ENCODE measurements around the gene SLC10A7. TPM values are rescaled to one million over a fixed set of nuclear protein-coding genes. Genes with fewer than 3 reads are reported as not detected.

Gene SLC10A7
- total and polyA plus RNA-seq, 10 of the 15 experiments (the other 5 are each of a cell fraction or from before 2014, with no cell fraction given) = 4.6 to 23.7 (median 15.6) TPM

DNA sequence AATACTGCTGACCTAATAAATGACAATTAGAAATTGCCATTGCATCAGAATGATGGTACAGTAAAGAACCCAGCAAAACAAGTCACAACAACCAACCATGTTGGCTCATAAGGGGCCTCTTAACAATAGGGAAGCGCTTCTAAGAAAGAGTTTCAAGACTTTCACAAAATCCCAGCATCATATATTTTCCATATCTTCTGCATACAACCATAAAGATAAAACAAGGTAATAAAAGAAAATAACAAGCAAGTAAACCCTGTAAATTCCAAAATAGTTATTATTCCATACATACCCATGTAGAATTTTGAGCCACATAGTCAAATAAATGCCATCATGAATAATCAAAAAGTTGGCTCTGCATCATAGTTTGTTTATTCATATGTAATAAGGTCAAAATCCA, 8.2 kb downstream of the SLC10A7 start:
- ChIA-PET POLR2A (no interaction called here), RAD21 (ENCODE audit: unreplicated experiment) (no interaction called here), SMC1A (ENCODE audit: uncharacterized antibody, unreplicated experiment) (no interaction called here), CTCF (interaction anchor here (0.6 kb wide), 1 partner anchor 12 kb away, joined by 3 read pairs; no protein-coding TSS in a partner anchor)
- Histone ChIP-seq H3K27me3 (replicated peaks in 1 of 2; ENCODE audit: control insufficient read depth in 2 of 2, insufficient read depth in 2 of 2, low read length in 1 of 2) (no peaks in the 10 kb centered on the region), H3K27ac (ENCODE audit: control insufficient read depth, insufficient read depth) (no peak overlapping the region), H2AFZ (ENCODE audit: control insufficient read depth, low read depth, low read length) (no peak overlapping the region), H3K79me2 (ENCODE audit: control insufficient read depth, insufficient read depth, low read length) (peaks cover 5% of the 10 kb centered on the region), H3K9ac (ENCODE audit: control insufficient read depth, insufficient read depth, low read length) (no peak overlapping the region), H3K36me3 (ENCODE audit: control insufficient read depth in 2 of 2, insufficient read depth in 2 of 2, low read length in 1 of 2) (peaks cover 0 to 9% of the 10 kb centered on the region in 2 experiments; a peak in 2 of 4 replicates), H3K9me3 (replicated peaks; ENCODE audit: control insufficient read depth, insufficient read depth, low read length) (no peaks in the 10 kb centered on the region), H3K4me2 (ENCODE audit: control insufficient read depth, insufficient read depth) (no peak overlapping the region), H4K20me1 (ENCODE audit: control insufficient read depth, insufficient read depth) (no peaks in the 10 kb centered on the region), H3K4me3 (no peak overlapping the region), H3K4me1 (ENCODE audit: control insufficient read depth, insufficient read depth, low read length) (no peaks in the 10 kb centered on the region)
- intact Hi-C loops (cut with micrococcal nuclease; ENCODE audit: unreplicated experiment) = no loop called here
- 94% methylated on average over 1 of the region's 1 CpG for WGBS (ENCODE audit: insufficient coverage, insufficient replicate concordance, low lambda C conversion rate, missing lambda C conversion rate)
- ATAC-seq = no peak
- no peak for FAIRE-seq
- TF ChIP-seq ZBED1 (IDR thresholded peaks at IDR 0.05; ENCODE audit: borderline replicate concordance) (no peak), SMC3 (IDR thresholded peaks at IDR 0.05; ENCODE audit: borderline replicate concordance, low read length) (no peak), SREBF1 (IDR thresholded peaks at IDR 0.05; ENCODE audit: low read length) (no peak), EGR1 (IDR thresholded peaks at IDR 0.05; ENCODE audit: borderline replicate concordance in 1 of 2, low read depth in 2 of 2, low read length in 2 of 2) (no peak), CBX3 (IDR thresholded peaks at IDR 0.05; ENCODE audit: borderline replicate concordance, low read depth) (no peak), STAT3 (IDR thresholded peaks at IDR 0.05; ENCODE audit: low read depth, low read length) (no peak), MYB (IDR thresholded peaks at IDR 0.05; ENCODE audit: borderline replicate concordance, low read depth, low read length) (no peak), TAF1 (IDR thresholded peaks at IDR 0.05; ENCODE audit: borderline replicate concordance, low read depth, low read length) (no peak), CUX1 (IDR thresholded peaks at IDR 0.05; ENCODE audit: insufficient replicate concordance, low read depth, low read length) (no peak), SIX5 (IDR thresholded peaks at IDR 0.05; ENCODE audit: low read depth, low read length, severe bottlenecking) (no peak), STAT1 (conservative IDR thresholded peaks at IDR 0.05) (no peak)
- TF ChIP-seq, protein P1, sequence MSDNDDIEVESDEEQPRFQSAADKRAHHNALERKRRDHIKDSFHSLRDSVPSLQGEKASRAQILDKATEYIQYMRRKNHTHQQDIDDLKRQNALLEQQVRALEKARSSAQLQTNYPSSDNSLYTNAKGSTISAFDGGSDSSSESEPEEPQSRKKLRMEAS (IDR thresholded peaks at IDR 0.05; ENCODE audit: low read depth, low read length) = no peak
- TF ChIP-seq, protein P2, sequence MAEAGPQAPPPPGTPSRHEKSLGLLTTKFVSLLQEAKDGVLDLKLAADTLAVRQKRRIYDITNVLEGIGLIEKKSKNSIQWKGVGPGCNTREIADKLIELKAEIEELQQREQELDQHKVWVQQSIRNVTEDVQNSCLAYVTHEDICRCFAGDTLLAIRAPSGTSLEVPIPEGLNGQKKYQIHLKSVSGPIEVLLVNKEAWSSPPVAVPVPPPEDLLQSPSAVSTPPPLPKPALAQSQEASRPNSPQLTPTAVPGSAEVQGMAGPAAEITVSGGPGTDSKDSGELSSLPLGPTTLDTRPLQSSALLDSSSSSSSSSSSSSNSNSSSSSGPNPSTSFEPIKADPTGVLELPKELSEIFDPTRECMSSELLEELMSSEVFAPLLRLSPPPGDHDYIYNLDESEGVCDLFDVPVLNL (IDR thresholded peaks at IDR 0.05; ENCODE audit: low read depth, low read length) = no peak
- no peak for DNase-seq (ENCODE audit: low read depth, low spot score)
- in situ Hi-C loops (cut with MboI) = no loop called here
- BruUV-seq (replicated peaks) = no TSS peak
